22Rv1 (cell line): Measurements from ENCODE around the gene ENHO.

ENCODE experiments used
- H3K27ac ChIP-seq: fragments of 450-650 bp; 2 replicates; pipeline ENCODE4 v1.5.1; 2017
- CTCF ChIP-seq: fragments of 450-650 bp; IDR thresholded peaks from 2 replicates; pipeline ENCODE4 v1.5.1; 2017; ENCODE audit warnings: mild to moderate bottlenecking
- ZFX ChIP-seq: fragments of 450-650 bp; IDR thresholded peaks from 2 replicates; pipeline ENCODE4 v1.6.1; 2017; ENCODE audit warnings: antibody characterized with exemption, borderline replicate concordance

Gene ENHO

GRCh38 chr9:34566972-34567371 lies 44.2 kb upstream of the ENHO start:
- no peak overlapping the region for H3K27ac ChIP-seq
- TF ChIP-seq CTCF, result no peak
- TF ChIP-seq ZFX, result no peak

GRCh38 chr9:34566322-34566721 lies 43.5 kb upstream of the ENHO start:
- no peak overlapping the region for H3K27ac ChIP-seq
- TF ChIP-seq ZFX, result no peak
- TF ChIP-seq CTCF, result no peak

- TF ChIP-seq CTCF (no peak), ZFX (no peak)
- H3K27ac ChIP-seq, result no peak overlapping the region
Measured at GRCh38 chr9:34565856-34566255, 43.1 kb upstream of the ENHO start.

- TF ChIP-seq CTCF, result no peak
- no peak for TF ChIP-seq ZFX
- H3K27ac ChIP-seq, result no peak overlapping the region
Measured at GRCh38 chr9:34564617-34565016, 41.8 kb upstream of the ENHO start.

GRCh38 chr9:34563262-34563661 lies 40.5 kb upstream of the ENHO start:
- TF ChIP-seq CTCF (no peak), ZFX (no peak)
- no peak overlapping the region for H3K27ac ChIP-seq

- H3K27ac ChIP-seq, result no peak overlapping the region
- TF ChIP-seq CTCF (peak; percentile 85), ZFX (no peak)
Measured at GRCh38 chr9:34562135-34562745, 39.5 kb upstream of the ENHO start.

- TF ChIP-seq CTCF (no peak), ZFX (no peak)
- no peak overlapping the region for H3K27ac ChIP-seq
Measured at GRCh38 chr9:34560599-34561214, 37.9 kb upstream of the ENHO start.
